D721Med (cell line): ENCODE measurements around the gene ING2.

ENCODE experiments used
- DNase-seq: peaks from one replicate; pipeline ENCODE4 v3.0.0; 2011; ENCODE audit warnings: low spot score; ENCODE audit not compliant: insufficient read length
- FAIRE-seq: peaks from 2 replicates; lab custom pipeline; 2011; peaks lifted over from hg19 to GRCh38; lab: Jason Lieb, UNC
- CTCF ChIP-seq: IDR thresholded peaks from 2 replicates; pipeline ENCODE4 v1.5.1; 2012; ENCODE audit warnings: mild to moderate bottlenecking, control low read depth; ENCODE audit not compliant: insufficient read depth; ENCODE audit errors: missing control alignments

ING2 gene

DNA sequence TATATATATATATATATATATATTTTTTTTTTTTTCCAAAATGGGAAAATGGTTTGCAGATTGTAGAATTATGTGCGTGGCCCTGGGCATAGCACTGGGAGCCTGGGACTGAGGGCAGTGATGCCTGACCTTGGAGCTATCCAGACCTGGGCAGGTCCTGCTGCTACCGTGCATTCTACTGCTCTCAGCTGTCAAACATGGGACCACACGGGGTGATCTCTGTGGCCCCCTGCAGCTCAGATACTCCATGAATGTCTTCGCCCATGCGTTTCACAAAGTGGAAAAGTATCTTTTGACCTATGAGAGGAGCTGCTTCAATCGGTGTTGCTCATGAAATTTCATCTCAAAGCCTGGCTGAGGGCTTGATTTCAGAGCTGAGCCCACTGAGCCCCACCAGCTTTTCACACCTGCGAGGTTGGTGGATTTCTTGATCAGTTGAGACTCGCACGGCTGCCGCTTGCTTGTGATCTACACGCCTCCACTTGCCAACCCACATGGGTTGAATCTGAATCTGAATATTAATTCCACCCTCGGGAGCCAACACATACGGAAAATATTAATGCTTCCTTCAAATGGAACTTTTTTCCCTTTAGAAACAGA, 35.7 kb downstream of the ING2 start:
- no peak for DNase-seq
- FAIRE-seq: no peak
- no peak for TF ChIP-seq CTCF

DNA sequence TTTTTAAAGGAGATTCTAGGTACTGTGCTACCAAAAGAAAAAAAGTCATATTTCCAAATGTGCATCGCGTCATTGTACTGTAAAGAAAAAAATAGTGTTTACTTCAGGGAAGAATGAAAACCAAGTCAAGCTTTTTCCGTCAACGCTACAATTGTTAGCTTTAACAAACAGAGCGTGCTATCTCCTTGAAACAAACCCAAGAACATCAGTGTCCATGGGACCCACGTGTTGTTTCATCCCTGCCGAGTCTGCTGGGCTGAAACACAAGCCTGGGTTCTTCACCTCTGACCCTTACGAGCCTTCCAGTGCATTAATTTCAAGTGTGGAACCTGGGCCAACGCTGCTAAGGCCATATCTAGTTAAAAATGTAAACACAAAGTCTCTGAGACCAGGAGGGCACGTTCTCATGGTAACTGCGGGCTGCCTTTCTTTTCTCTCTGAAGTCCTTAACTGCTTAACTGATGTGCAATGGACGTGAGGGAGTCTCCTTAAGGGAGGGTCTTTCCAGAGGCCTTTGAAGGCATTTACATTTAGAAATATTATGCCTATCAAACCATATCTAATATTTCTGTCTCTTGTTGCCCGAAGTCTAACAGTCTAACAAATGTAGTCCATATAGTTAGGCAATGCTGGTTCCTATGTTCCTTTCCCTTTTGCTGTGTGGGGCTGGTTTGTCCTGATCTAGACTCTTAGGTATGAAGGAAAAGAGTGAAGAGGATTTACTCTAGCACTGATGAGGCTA, 36.3 kb downstream of the ING2 start:
- no peak for TF ChIP-seq CTCF
- FAIRE-seq (no peak), DNase-seq (no peak)

- DNase-seq: peak; percentile 21
- no peak for TF ChIP-seq CTCF
- no peak for FAIRE-seq
Measured at GRCh38 chr4:183541752-183542040, 36.8 kb downstream of the ING2 start.

GRCh38 chr4:183543435-183543834, 38.6 kb downstream of the ING2 start:
- no peak for DNase-seq
- no peak for FAIRE-seq
- no peak for TF ChIP-seq CTCF

DNA sequence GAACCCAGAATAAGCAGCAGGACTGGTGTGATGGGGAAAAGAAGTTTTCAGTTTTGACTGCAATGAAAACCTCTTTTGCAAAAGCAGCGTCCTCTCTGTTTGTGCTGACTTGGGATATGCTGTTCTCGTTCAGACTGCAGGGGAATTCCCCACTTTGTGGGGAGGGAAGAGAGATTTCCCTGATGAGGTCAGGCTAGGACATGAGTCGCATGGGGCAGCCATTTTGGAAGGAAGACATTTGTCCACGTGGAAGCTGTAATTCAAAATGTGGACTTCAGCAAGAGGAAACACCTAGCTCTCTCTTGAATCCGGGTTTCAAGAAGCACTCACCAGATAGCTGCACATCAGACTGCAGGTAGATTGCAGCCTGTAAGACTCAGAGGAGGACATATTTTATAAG, 39.3 kb downstream of the ING2 start:
- DNase-seq (no peak), FAIRE-seq (no peak)
- TF ChIP-seq CTCF: no peak

DNA sequence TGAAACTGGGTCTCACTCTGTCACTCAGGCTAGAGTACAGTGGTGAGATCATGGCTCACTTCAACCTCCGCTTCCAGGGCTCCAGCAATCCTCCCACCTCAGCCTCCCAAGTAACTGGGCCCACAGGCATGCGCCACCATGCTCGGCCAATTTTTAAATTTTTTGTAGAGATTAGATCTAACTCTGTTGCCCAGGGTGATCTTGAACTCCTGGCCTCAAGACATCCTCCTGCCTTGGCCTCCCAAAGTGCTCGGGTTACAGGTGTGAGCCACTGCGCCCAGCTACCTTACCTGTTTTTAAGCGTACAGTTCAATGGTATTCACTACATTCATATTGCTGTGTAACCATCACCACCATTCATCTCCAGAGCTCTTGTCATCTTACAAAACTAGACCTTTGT, 41.5 kb downstream of the ING2 start:
- DNase-seq: no peak
- TF ChIP-seq CTCF: no peak
- FAIRE-seq: no peak

- TF ChIP-seq CTCF: no peak
- FAIRE-seq (no peak), DNase-seq (no peak)
Measured at GRCh38 chr4:183548306-183548705, 43.4 kb downstream of the ING2 start.
